Coronary artery (tissue), 2 donors: Measurements from ENCODE around the gene CADM3.
A peak's percentile ranks its signal among the peaks of the same experiment; 100 is the strongest.

Source experiments
- DNase-seq: peaks from one replicate; pipeline ENCODE4 v3.0.0-alpha.2; 2017; ENCODE audit warnings: low spot score
- H3K27ac ChIP-seq, 2 donors: fragments of 200-600 bp; sonication (generic); one replicate each; pipeline ENCODE4 v1.5.1; 2016 to 2019
- H3K4me3 ChIP-seq: fragments of 200-600 bp; sonication (generic); 2 replicates; pipeline ENCODE4 v1.5.1; 2016; ENCODE audit warnings: mild to moderate bottlenecking, moderate library complexity
- CTCF ChIP-seq: fragments of 200-600 bp; sonication (generic); IDR thresholded peaks from one replicate; pipeline ENCODE4 v1.5.1; 2019; ENCODE audit warnings: antibody characterized with exemption

Gene CADM3

GRCh38 chr1:159162516-159163265, 8.7 kb upstream of the CADM3 start:
- no peak for DNase-seq
- H3K4me3 ChIP-seq: no peak overlapping the region
- TF ChIP-seq CTCF: no peak
- H3K27ac ChIP-seq: no peak overlapping the region

- no peak for DNase-seq
- no peak for TF ChIP-seq CTCF
- Histone ChIP-seq H3K4me3 (no peak overlapping the region), H3K27ac (no peak overlapping the region)
These were observed 7.7 kb upstream of the CADM3 start for GRCh38 chr1:159163614-159164228.

- TF ChIP-seq CTCF: no peak
- no peak for DNase-seq
- no peak overlapping the region for H3K27ac ChIP-seq
- H3K4me3 ChIP-seq: no peak overlapping the region
These were observed 3.4 kb upstream of the CADM3 start for GRCh38 chr1:159168043-159168442.

GRCh38 chr1:159170639-159171038, 776 bp upstream of the CADM3 start:
- DNase-seq: no peak
- no peak overlapping the region for H3K4me3 ChIP-seq
- TF ChIP-seq CTCF: no peak
- H3K27ac ChIP-seq: peak overlapping the region in 1 of 2 donors; percentile 3

GRCh38 chr1:159171688-159172501, 480 bp downstream of the CADM3 start:
- DNase-seq: no peak
- Histone ChIP-seq H3K27ac (peak overlapping the region in 1 of 2 donors; percentile 3), H3K4me3 (peak overlapping the region; percentile 56)
- TF ChIP-seq CTCF: no peak

GRCh38 chr1:159172614-159173291, 1.3 kb downstream of the CADM3 start:
- no peak for TF ChIP-seq CTCF
- Histone ChIP-seq H3K27ac (peak overlapping the region in 1 of 2 donors; percentile 3), H3K4me3 (peak overlapping the region; percentile 56)
- DNase-seq: no peak
